SU-DHL-6 (cell line): Measurements from ENCODE around the gene TTBK1.

ENCODE experiments used
- EZH2phosphoT487 ChIP-seq: fragments of 200-600 bp; sonication (generic), shearing (Covaris generic); conservative IDR thresholded peaks from 2 replicates; pipeline ENCODE4 v1.6.1; 2018; ENCODE audit warnings: mild to moderate bottlenecking, antibody characterized with exemption, low read length, moderate library complexity, mixed read lengths
- TF ChIP-seq, protein P1 (sequence below): fragments of 200-600 bp; sonication (generic); IDR thresholded peaks from one replicate; pipeline ENCODE4 v1.5.1; 2017; ENCODE audit warnings: antibody characterized with exemption, mild to moderate bottlenecking, low read length, moderate library complexity; ENCODE audit not compliant: insufficient read depth, poor library complexity, severe bottlenecking

GRCh38 chr6:43331891-43332290, 88.6 kb downstream of the TTBK1 start:
- TF ChIP-seq, protein P1, sequence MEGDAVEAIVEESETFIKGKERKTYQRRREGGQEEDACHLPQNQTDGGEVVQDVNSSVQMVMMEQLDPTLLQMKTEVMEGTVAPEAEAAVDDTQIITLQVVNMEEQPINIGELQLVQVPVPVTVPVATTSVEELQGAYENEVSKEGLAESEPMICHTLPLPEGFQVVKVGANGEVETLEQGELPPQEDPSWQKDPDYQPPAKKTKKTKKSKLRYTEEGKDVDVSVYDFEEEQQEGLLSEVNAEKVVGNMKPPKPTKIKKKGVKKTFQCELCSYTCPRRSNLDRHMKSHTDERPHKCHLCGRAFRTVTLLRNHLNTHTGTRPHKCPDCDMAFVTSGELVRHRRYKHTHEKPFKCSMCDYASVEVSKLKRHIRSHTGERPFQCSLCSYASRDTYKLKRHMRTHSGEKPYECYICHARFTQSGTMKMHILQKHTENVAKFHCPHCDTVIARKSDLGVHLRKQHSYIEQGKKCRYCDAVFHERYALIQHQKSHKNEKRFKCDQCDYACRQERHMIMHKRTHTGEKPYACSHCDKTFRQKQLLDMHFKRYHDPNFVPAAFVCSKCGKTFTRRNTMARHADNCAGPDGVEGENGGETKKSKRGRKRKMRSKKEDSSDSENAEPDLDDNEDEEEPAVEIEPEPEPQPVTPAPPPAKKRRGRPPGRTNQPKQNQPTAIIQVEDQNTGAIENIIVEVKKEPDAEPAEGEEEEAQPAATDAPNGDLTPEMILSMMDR = no peak
- TF ChIP-seq EZH2phosphoT487 = no peak
